ENCODE results near the gene SYMPK. TPM values are rescaled to one million over a fixed set of nuclear protein-coding genes. Genes with fewer than 3 reads are reported as not detected.

The SYMPK gene
- total RNA-seq, 1 experiment from 2014 or later: 85.5 TPM

DNA sequence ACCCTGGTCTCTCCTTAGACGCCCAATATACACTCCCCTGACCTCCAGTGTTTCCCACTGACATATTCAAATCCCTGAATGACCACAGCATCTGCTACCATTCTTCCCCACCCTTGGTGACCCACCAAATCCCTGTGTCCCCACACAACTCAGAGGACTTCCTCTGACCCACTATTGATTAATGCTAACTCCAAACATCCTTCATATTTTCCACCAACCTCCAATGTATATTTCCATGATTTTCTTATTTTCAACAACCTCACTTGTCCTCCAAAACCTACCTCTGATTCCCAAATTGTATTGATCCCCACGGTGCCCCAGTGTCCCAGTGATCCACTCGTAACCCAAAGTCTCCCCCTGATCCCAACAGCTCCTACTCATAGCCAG, 69.8 kb downstream of the SYMPK start:
- ChIA-PET POLR2A (ENCODE audit: low non-redundant PET) (interaction anchor here (0.7 kb wide), 1 partner anchor 14 kb away, joined by 6 read pairs; no protein-coding TSS in a partner anchor), CTCF (interaction anchor here (0.7 to 1.4 kb wide), 2 partner anchors 24 kb away, joined by 3 to 17 read pairs; no protein-coding TSS in a partner anchor)
- intact Hi-C loops (cut with micrococcal nuclease; ENCODE audit: unreplicated experiment): no loop called here
- DNase-seq (ENCODE audit: low spot score): no peak
- no peaks in the 10 kb centered on the region for H3K27me3 ChIP-seq (replicated peaks; ENCODE audit: insufficient read depth, low read depth, low read length, poor library complexity)
- H3K4me3 ChIP-seq (ENCODE audit: low read depth, low read length, poor library complexity, severe bottlenecking): no peak overlapping the region
- H3K9me3 ChIP-seq (ENCODE audit: low read depth, low read length, poor library complexity, severe bottlenecking): no peaks in the 10 kb centered on the region
- H3K27ac ChIP-seq (ENCODE audit: low read depth, low read length, poor library complexity, severe bottlenecking): no peak overlapping the region
- no peak for TF ChIP-seq EZH2 (IDR thresholded peaks at IDR 0.05; ENCODE audit: borderline replicate concordance, low read depth, low read length, poor library complexity, severe bottlenecking)
- TF ChIP-seq, protein P1, sequence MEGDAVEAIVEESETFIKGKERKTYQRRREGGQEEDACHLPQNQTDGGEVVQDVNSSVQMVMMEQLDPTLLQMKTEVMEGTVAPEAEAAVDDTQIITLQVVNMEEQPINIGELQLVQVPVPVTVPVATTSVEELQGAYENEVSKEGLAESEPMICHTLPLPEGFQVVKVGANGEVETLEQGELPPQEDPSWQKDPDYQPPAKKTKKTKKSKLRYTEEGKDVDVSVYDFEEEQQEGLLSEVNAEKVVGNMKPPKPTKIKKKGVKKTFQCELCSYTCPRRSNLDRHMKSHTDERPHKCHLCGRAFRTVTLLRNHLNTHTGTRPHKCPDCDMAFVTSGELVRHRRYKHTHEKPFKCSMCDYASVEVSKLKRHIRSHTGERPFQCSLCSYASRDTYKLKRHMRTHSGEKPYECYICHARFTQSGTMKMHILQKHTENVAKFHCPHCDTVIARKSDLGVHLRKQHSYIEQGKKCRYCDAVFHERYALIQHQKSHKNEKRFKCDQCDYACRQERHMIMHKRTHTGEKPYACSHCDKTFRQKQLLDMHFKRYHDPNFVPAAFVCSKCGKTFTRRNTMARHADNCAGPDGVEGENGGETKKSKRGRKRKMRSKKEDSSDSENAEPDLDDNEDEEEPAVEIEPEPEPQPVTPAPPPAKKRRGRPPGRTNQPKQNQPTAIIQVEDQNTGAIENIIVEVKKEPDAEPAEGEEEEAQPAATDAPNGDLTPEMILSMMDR (conservative IDR thresholded peaks at IDR 0.05; ENCODE audit: low read depth, low read length): no peak
- H3K4me1 ChIP-seq (ENCODE audit: insufficient read depth, low read length, poor library complexity, severe bottlenecking): peaks cover 6% of the 10 kb centered on the region
- no TSS peak for BruUV-seq (replicated peaks)
- peaks cover 25% of the 10 kb centered on the region for H3K36me3 ChIP-seq (ENCODE audit: insufficient read depth, low read length, poor library complexity, severe bottlenecking)

DNA sequence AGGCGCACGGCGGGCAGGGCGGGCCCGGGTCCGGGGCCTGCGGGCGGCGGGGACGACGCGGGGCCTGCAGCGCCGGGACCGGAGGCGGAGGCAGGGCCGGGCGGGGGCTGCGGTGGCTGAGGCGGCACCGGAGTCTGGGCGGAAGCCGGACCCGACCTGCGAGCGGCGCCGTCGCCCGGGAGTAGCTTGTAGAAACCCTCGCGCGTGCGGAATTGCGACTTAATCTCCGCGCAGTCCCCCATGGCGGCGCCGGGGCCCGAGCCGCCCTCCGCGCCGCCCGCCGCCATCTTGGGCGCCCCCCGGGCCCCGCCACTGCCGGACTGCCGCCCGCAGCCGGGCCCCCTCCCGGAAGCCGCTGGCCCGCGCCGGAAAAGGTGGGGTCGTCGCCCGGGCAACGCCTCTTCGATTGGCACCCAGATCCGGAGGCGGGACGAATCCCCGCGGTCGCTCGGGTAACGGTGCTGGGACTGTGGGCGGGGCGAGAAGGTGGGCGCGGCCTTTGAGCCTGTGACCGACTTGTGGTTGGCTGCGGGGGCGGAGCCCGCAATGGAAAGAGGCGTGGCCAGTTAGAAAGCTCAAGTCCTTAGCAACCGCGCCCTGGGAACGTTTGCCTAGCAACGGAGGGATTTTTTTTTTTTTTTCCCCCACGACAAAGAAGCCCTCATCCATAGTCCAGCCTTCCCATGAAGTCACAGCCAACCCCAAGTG, 70.3 kb downstream of the SYMPK start, which contains the start of gene DMWD:
DMWD (minus strand) TSS at position 376 of the 708 bp plus-strand sequence; CDS start at position 287, 89 bp downstream.
- intact Hi-C loops (cut with micrococcal nuclease; ENCODE audit: unreplicated experiment): no loop called here
- CTCF ChIA-PET: interaction anchor here (0.7 to 1.4 kb wide), 2 partner anchors 24 to 25 kb away, joined by 3 to 17 read pairs; no protein-coding TSS in a partner anchor

DNA sequence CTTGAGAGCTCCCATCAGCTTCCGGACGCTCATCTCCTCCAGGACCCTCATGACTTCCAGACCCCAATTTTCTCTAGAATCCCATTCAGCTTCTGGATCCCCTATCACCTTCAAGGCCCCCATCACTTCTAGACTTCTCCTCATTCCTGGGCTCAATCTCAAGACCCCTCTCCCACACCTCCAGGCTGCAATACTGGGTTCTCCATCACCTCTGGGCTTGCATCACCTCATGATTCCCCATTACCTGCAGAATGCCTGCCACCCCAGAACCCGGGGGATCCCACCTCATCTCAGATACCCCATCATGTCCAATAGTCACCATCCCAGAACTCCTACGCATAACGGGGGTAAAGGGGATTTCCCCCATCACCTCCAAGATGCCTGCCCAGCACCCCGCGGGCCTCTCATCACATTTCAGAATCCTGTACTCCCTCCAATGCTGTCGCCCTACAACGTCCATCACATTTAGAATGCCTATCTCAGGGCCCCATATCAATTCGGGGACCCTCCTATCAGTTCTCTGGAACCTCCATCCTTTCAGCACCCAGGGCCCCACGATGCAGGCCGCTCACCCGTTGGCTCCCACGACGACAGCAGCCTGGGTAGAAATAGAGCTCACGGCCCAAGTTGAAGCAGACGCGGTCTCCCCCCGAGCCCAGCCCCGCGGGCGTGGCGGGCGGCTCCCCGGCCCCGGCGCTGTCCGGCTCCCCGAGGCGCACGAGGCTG, 71.0 kb downstream of the SYMPK start:
- no peak for DNase-seq (ENCODE audit: low spot score)
- ChIA-PET POLR2A (ENCODE audit: low non-redundant PET) (no interaction called here), CTCF (no interaction called here)
- intact Hi-C loops (cut with micrococcal nuclease; ENCODE audit: unreplicated experiment): no loop called here
- peaks cover 6% of the 10 kb centered on the region for H3K4me1 ChIP-seq (ENCODE audit: insufficient read depth, low read length, poor library complexity, severe bottlenecking)
- TF ChIP-seq EZH2 (IDR thresholded peaks at IDR 0.05; ENCODE audit: borderline replicate concordance, low read depth, low read length, poor library complexity, severe bottlenecking): no peak
- TF ChIP-seq, protein P1 (conservative IDR thresholded peaks at IDR 0.05; ENCODE audit: low read depth, low read length): no peak
- H3K9me3 ChIP-seq (ENCODE audit: low read depth, low read length, poor library complexity, severe bottlenecking): no peaks in the 10 kb centered on the region
- no peaks in the 10 kb centered on the region for H3K27me3 ChIP-seq (replicated peaks; ENCODE audit: insufficient read depth, low read depth, low read length, poor library complexity)
- peaks cover 32% of the 10 kb centered on the region for H3K36me3 ChIP-seq (ENCODE audit: insufficient read depth, low read length, poor library complexity, severe bottlenecking)
- H3K27ac ChIP-seq (ENCODE audit: low read depth, low read length, poor library complexity, severe bottlenecking): peak overlapping the region; percentile 88
- H3K4me3 ChIP-seq (ENCODE audit: low read depth, low read length, poor library complexity, severe bottlenecking): peak overlapping the region; percentile 97
- BruUV-seq (replicated peaks): no TSS peak

More for the DNA sequence above, 70.3 kb downstream of the SYMPK start, which contains the start of gene DMWD:
- POLR2A ChIA-PET (ENCODE audit: low non-redundant PET): interaction anchor here (0.7 kb wide), 1 partner anchor 14 kb away, joined by 6 read pairs; no protein-coding TSS in a partner anchor
- H3K27me3 ChIP-seq (replicated peaks; ENCODE audit: insufficient read depth, low read depth, low read length, poor library complexity): no peaks in the 10 kb centered on the region
- H3K27ac ChIP-seq (ENCODE audit: low read depth, low read length, poor library complexity, severe bottlenecking): peak within 1 kb of the TSS; percentile 88
- H3K4me3 ChIP-seq (ENCODE audit: low read depth, low read length, poor library complexity, severe bottlenecking): peak within 1 kb of the TSS; percentile 97
- BruUV-seq (replicated peaks): no TSS peak
- H3K9me3 ChIP-seq (ENCODE audit: low read depth, low read length, poor library complexity, severe bottlenecking): no peaks in the 10 kb centered on the region
- DNase-seq (ENCODE audit: low spot score): peak; percentile 99
- peaks cover 28% of the 10 kb centered on the region for H3K36me3 ChIP-seq (ENCODE audit: insufficient read depth, low read length, poor library complexity, severe bottlenecking)
- TF ChIP-seq, protein P1 (conservative IDR thresholded peaks at IDR 0.05; ENCODE audit: low read depth, low read length): no peak
- no peak for TF ChIP-seq EZH2 (IDR thresholded peaks at IDR 0.05; ENCODE audit: borderline replicate concordance, low read depth, low read length, poor library complexity, severe bottlenecking)
- peaks cover 6% of the 10 kb centered on the region for H3K4me1 ChIP-seq (ENCODE audit: insufficient read depth, low read length, poor library complexity, severe bottlenecking)

Measured in A673 (cell line).